Uterus (tissue), 2 donors: Measurements from ENCODE around the gene EIF5AL1.

ENCODE experiments used
- CTCF ChIP-seq, 4 experiments: fragments of 200-600 bp in 2 of 4; fragments of 450-650 bp in 2 of 4; sonication (generic) in 2 of 4; IDR thresholded peaks; one replicate each; pipeline ENCODE4 v1.5.1; 2016 to 2019; ENCODE audit warnings: antibody characterized with exemption in 4 of 4, mild to moderate bottlenecking in 2 of 4, moderate library complexity in 1 of 4
- POLR2A ChIP-seq, 2 donors: fragments of 450-650 bp; IDR thresholded peaks; one replicate each; pipeline ENCODE4 v1.6.1; 2016; ENCODE audit warnings: antibody characterized with exemption in 2 of 2, mild to moderate bottlenecking in 1 of 2, moderate library complexity in 1 of 2

- TF ChIP-seq CTCF (IDR thresholded peaks at IDR 0.05) (no peak), POLR2A (IDR thresholded peaks at IDR 0.05) (no peak)
Measured at GRCh38 chr10:79488336-79488735, 24.0 kb upstream of the EIF5AL1 start.
